SKM-1 treated with dmso at 0.1 percent for 144 hours (cell line): ENCODE measurements around the gene GANAB.
"Not testable (repeated sequence)": the region's sequence is repeated elsewhere in the genome, so short reads cannot be mapped to it uniquely, and the experiment has no call there.

ENCODE experiments used
- DNase-seq: peaks from one replicate; lab custom pipeline; 2025; ENCODE audit not compliant: unreplicated experiment; lab: John Stamatoyannopoulos, UW

The GANAB gene

DNA sequence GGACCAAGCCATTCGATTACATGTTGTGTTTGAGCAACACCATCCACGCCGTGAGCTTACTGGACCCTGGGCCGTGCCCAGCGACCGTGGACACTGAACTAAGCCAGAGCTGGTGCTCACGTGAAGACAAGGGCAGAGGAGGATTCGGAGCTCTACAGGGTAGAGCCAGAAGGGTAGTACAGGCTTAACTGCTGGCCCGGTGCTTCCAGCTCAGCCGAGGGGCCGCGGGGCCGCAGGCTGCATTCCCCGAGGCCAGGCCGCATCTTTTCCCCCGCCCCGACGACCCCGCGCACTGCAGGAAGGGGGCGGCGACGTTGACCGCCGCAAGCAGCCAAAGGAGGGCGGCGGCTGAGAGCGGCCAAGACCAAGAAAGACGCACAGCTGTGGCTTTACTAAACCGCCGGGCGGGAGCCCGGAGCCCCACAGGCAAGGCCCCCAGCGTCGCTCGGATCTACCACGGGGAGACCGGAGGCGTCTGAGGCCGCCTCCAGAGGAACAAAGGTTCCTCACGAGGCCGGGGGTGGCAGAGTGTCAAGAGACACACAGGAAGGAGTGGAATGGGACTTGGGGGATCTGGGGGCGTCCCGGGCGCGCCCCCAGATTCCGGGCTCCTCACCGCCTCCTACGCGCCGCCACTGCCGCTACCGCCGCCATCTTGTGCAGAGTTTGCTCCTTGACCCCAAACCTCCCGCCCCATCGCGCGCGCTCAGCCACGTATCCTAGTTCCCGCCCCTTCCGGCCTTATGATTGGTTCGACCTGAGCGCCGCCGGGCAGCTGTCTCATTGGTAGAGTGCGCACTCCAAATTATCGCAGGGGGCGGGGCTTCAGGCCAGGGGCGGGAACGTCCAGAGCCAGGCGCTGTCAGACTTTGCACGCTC, at the start of gene GANAB:
TSS of gene GANAB (minus strand) at position 668 of the 879 bp plus-strand sequence. CDS start at position 654, 14 bp downstream.
- DNase-seq: peak; percentile 96

DNA sequence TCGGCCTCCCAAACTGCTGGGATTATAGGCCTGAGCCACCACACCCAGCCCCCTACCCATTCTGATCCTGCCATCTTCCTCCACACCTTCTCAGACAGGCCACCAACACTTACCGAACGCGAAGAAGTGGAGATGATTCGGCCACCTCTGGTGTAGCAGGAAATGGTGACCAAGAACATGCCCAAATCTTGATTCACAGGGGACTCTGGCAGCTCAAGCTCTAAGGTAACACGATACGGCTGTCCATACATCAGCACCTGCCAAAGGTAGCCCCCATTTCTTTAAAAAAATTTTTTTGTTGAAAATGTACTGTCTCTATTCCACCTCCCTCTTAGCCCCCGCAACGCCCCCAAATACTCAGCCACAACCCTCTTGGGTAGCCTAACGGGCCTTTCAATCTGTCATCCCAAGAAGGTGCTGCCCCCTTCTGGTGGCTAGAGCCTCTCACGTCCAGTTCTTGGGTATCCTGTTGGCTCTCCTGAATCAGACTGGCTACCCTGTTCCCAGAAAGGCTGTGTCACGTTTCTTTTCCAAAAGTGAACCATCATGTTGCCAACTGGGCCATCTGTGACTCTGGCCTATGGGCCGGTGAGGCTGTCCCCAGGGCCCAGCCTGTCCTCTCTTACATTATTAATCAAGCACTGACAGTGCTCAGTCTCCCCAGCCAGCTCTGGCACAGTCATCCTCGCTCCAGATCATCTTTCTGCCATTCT, 48.2 kb upstream of the GANAB start:
- DNase-seq: peak; percentile 63

DNA sequence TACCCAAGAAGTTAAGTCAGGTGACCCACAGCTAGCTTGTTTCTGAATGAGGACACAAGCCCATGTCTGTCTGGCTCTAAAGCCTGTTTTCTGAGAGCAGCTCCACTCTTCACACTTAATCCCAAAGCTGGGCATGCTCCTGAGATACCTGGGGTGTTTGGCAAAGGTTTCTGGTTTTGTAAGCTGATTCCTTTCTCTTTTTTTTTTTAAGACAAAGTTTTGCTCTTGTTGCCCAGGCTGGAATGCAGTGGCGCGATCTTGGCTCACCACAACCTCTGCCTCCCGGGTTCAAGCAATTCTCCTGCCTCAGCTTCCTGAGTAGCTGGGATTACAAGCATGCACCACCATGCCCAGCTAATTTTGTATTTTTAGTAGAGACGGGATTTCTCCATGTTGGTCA, 47.2 kb upstream of the GANAB start:
- not testable (repeated sequence) for DNase-seq

DNA sequence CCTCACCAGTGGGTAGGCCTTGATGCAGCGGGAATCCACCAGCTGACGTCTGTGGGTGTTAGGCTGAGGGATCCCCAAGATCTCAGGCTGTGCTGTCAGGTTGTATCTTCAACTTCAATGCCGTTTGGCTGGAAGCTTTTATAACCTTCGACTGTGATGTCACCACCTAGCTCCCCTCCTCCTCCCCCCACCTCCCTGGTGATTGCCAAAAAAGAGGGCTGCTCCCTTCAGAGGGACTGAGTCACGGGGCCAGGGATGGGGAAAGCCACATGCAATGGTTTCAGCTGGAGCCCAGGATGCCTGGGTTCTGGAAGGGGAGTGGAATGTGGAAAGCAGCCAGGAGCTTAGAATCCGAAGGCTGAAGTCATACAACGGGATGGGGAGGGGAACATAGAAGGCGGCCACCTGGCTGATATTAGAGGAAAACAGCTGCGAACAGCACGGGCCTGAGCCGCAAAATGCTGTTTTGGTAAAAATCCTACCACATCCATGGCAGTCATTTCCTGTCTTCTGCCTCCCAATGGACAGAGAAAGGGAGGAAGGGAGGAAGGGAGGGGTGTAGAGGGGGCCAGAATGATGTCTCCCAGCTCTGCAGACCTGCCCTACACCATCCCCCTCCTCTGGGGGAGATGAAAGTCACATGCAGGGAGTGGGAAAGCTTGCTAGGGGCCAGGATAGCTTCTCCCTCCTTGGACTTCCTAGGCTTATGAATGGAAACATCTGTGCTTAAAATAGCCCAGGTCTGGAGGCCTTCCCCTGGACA, 43.2 kb upstream of the GANAB start, which contains the start of gene LRRN4CL:
TSS of gene LRRN4CL (minus strand) at position 110 of the 763 bp plus-strand sequence. CDS start 1,022 bp downstream, outside the sequence.
- DNase-seq: no peak

DNA sequence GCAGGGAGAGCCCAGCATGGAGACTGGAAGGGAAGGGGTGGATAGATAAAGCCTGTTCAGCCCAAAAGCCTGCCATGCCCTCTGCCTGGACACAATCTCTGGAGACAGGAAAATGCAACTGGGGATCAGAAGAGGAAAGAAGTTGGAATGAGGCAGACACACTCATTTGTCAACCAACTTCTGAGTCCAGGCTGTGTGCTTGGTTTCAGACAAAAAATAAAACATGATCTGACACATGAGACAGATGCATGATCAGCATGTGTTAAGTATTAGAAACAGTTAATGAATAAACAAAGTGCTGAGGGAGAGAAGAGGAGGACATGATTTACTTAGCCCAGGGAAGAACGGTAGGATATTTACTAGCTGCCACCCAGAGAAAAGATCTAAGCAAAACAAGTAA, 42.1 kb upstream of the GANAB start:
- no peak for DNase-seq

DNA sequence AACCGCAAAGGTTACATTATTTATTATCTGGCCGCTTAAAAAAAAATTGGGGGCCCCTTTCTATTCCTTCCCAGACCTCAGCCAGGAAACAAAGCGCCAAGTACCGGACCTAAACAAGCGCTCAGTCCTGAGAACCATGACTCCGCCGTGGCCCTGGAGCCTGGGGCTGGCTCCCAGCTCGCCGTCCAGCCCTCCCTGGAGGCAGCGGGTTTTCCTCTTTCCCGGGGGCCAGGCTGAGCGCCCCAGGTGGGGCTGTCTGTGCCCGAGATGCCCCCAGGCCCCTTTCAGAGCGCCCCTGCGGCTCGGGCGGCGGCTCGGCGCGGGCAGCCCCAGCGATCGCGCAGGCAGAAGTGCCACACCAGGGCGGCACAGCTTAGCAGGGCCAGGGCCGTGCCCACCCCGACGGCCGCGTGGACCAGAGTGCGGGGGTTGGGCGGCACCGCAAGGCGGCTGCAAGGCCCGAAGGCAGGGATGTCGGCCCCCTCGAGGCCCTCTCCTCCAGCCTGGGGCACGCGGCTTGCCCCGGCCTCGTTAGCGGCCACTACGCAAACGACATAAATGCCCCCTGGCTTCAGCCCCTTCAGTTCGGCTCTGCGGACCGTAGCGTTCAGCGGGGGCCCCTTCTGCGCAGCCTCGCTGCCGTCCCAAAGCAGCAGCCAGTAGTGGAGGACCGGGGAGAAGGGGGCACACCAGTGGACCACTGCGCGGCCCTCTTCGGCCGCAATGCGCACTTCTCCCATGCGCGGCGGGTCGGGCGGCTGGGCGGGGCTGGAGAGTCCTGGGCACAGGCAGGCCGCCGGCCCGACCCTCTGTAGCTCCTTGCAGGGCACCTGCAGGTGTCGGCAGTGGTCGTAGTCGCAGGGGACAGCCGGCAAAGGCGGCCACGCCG, 41.3 kb upstream of the GANAB start:
- DNase-seq: no peak

DNA sequence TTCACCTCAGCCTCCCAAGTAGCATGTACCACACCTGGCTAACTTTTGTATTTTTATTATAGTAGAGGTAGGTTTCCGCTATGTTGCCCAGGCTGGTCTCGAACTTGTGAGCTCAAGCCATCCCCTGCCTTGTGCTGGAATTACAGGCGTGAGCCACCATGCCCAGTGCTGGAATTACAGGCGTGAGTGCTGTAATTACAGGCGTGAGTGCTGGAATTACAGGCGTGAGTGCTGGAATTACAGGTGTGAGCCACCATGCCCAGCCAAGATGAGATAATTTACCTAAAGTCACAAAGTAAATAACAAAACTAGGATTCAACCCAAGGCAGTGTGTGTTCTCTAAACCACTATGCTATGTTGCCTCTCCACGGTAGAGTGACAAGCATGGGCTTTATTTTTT, 36.1 kb upstream of the GANAB start:
- no peak for DNase-seq

DNA sequence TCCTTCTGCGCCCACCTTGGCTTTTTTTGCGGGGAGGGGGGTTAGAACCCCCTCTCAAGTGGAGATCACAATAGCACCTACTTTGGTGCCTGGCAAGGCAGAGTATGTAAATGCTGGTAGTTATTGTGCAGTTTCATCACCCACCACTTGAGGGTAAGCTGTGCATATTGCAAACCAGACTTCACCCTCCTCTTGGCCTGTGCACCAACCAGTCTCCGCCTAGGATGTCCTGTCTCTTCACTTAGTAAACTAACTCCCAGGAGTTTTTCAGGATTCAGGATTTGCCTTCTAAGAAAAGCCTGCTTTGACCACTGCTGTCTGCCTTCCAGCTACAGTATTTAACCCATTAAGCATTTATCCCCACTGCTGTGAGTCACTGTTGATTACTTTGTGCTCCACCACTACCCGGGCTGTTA, 34.4 kb upstream of the GANAB start:
- DNase-seq: peak; percentile 68

DNA sequence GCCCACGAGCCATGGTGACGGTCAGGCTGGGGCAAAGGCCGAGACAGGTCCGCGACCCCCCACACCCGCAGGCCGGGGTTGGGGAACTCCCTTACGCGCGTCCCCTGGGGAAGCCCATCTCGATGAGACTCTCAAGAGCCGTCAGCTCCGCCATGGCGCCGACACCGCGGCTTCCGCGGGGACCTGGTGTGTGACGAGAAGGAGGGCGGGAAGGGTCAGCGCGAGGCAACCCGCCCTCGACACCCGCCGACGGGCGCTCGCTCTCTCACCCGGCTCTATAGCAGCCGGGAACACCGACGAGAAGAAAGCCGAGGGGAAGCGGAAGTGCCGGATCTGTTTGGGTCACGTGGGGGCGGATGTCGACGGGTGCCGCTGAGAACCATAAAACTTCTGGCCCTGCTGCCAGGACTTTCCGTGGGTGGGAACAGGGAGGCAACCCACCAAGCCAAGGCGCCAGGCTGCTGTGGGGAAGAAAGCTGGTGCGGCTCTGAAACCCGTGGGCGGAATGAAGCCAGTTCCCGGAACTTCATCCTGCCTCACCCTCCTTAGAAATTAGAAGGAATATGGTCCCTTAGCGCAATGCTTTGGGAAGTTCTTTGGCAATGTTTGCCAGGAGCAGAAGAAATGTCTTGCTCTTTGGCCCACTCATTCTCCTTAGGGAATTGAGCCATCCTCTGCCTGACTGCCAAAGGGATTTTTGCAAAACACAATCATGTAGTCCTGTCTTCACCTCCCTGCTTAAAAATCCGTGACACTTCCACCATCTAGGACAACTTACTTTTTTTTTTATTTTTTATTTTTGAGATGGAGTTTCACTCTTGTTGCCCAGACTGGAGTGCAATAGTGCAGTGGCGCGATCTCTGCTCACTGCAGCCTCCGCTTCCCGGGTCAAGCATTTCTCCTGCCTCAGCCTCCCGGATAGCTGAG, 32.6 kb upstream of the GANAB start, which contains the start of gene UBXN1:
TSS of gene UBXN1 (minus strand) at position 304 of the 927 bp plus-strand sequence. CDS start at position 154, 150 bp downstream.
- peak; percentile 81 for DNase-seq

DNA sequence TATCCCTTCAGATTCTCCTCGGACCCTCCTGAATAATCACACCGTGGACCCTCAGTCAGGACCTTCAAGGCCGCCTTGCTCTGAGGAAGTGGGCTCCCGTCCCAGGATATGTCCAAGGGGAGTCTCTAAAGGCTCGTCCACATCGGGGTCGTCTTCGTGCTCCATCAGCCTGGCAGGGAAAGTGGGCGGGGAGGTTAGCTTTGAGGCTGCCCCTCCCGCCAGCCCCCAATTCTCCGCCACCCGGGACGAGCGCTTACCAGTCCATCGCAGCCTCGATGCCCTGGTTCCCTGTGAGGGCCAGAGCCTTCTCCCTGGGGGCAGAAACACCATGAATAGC, 32.0 kb upstream of the GANAB start:
- DNase-seq: no peak

DNA sequence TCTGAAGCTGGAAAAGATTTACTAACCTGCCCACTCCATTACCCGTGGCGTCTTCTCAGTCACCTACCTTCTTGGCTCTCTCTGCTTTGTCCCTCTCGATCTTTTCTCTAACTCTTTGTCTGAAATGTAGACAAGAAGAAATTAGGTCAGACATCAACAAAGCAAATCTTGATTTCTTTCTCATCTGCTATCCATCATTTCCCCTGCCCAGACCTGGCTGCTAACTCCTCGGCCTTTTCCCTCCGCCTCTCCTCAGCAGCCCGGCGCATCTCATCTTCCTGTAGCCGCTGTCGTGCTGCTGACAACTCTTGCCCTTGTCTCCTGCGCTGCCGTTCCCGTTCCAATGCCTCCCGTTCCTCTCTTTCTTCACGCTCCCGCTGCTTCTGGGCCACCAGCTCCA, 31.3 kb upstream of the GANAB start:
- no peak for DNase-seq

DNA sequence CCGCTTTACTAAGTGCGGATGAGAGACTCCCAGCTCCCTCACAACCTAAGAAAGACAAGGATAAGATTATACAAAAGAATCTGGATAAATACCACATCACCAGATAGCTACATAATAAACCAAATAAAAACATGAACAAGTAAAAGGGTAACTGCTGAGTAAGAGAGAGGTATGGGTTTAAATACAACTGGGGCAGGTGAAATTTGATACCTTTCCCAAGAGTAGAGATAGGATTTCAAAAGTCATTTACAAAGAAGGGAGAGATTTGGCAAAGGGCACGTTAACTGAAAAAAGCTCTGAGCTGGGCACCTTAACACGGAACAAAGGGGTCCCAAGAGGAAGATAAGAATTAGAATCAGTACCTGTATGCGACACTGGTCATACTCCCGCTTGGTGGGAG, 30.7 kb upstream of the GANAB start:
- DNase-seq: no peak

DNA sequence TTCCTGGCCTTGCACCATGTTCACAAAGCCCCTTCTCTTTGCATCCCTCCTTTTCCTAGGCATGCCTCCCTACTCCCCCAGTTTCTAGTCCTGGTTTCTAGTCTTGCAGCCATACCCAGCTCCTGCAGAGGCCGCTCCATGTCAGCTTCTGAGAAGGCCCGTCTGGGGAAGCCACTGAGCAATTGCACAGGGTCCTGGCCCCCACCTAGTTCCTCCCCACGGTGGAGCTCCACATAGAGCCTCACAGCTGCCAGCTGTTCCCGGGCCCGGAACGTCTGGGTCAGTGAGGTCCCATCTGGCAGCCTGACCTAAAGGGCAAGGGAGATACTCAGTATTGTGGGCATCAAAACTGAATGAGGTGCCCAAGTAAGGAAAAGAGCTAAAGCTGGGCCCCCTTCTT, 30.3 kb upstream of the GANAB start:
- no peak for DNase-seq

DNA sequence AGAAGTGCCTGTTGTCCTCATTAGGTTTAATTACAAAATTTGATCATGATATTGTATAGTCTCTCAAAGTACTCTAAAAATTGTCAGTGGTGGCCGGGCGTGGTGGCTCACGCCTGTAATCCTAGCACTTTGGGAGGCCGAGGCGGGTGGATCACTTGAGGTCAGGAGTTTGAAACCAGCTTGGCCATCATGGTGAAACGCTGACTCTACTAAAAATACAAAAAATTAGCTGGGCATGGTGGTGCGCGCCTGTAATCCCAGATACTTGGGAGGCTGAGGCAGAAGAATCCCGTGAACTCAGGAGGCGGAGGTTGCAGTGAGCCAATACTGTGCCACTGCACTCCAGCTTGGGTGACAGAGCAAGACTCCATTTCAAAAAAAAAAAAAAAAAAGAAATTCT, 29.0 kb upstream of the GANAB start:
- not testable (repeated sequence) for DNase-seq

DNA sequence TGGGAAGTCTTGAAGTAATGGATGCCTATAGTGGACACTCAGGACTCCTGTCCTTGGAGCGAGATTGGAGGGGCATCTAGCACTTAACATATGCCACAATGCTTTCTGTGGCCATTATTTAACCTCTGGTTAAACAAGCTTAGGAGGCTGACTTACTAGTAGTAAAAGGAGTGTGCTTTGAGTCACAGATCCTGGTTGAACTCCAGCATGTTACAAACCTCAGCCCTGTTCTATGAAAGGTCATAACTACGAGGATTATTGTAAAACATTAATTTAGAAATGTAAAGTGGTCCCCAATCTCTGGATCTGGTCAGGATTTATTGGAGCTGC, 26.7 kb upstream of the GANAB start:
- DNase-seq: no peak

DNA sequence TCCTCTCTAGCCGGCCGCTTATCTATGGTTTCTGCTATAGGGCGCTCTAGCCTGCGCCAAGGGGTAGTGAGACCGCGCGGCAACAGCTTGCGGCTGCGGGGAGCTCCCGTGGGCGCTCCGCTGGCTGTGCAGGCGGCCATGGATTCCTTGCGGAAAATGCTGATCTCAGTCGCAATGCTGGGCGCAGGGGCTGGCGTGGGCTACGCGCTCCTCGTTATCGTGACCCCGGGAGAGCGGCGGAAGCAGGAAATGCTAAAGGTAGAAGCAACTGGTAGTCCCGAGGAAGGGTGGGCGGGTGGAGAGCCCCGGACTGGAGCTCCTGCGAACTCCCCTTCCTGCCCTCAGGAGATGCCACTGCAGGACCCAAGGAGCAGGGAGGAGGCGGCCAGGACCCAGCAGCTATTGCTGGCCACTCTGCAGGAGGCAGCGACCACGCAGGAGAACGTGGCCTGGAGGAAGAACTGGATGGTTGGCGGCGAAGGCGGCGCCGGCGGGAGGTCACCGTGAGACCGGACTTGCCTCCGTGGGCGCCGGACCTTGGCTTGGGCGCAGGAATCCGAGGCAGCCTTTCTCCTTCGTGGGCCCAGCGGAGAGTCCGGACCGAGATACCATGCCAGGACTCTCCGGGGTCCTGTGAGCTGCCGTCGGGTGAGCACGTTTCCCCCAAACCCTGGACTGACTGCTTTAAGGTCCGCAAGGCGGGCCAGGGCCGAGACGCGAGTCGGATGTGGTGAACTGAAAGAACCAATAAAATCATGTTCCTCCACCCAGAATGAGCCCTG, 25.4 kb upstream of the GANAB start, which contains the start of the genes LBHD1 and UQCC3:
TSS of gene LBHD1 (minus strand) at position 660 of the 782 bp plus-strand sequence. CDS start 2,236 bp downstream, outside the sequence.
TSS of gene UQCC3 (plus strand) at position 66 of the 782 bp plus-strand sequence. CDS start at position 139, 73 bp downstream.
- DNase-seq: peak; percentile 69

DNA sequence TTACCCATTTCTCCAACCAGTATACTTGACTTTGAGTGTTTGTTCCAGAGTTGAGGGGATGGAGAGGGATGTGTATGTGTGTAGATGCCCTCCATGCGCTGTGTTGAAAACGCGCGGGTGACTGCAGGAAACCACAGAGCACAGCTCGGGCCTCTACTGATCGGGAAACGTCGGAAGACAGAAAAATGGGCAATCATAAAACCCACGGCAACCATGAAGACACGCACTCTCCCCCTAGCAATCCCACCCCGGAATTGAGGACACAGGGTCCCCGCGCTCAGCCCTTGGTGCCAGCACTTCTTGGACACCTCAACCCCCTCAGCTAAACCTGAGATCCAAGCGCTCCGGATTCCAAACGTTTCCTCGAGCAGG, 24.8 kb upstream of the GANAB start:
- peak; percentile 42 for DNase-seq

DNA sequence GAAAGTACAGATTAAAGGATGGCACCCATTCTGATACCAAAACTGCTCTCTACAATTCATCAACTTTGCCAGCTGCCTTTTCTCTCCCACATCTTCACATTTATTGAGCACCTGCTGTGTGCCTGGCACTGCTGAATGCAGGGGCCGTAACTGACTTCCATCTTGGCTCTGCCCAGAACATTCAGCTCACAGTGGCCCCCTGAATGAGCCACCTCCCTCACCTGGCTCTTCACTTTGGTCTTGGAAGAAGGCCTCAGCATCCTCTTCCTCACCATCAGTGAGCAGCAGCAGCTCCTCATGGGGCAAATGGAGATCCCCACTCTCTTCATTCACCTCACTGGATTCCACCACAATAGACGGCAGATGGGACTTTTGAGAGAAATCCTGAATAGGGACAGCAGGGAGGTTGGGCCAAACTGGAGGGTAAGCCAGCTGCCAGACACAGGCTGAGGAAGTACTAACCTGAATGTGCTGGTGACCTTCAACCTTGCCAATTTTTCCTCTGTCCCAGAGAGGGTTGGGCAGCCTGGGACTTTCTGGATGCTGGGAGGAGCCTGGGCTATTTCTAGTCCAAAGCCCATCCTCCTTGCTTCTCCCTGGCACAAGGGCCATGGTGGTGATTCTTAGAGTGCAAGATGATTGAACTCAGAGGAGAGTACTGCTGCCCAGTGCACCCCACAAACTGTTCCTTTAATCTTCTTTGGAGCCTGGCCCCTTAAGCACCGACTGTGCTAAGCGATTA, 23.2 kb upstream of the GANAB start:
- no peak for DNase-seq
